ENCODE measurements around the gene PLBD1. TPM values are rescaled to one million over a fixed set of nuclear protein-coding genes. Genes with fewer than 3 reads are reported as not detected.

Gene PLBD1, protein sequence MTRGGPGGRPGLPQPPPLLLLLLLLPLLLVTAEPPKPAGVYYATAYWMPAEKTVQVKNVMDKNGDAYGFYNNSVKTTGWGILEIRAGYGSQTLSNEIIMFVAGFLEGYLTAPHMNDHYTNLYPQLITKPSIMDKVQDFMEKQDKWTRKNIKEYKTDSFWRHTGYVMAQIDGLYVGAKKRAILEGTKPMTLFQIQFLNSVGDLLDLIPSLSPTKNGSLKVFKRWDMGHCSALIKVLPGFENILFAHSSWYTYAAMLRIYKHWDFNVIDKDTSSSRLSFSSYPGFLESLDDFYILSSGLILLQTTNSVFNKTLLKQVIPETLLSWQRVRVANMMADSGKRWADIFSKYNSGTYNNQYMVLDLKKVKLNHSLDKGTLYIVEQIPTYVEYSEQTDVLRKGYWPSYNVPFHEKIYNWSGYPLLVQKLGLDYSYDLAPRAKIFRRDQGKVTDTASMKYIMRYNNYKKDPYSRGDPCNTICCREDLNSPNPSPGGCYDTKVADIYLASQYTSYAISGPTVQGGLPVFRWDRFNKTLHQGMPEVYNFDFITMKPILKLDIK
- total RNA-seq, result 10 to 100 TPM; 12.1 to 20.6 (median 19.8) TPM

GRCh38 chr12:14567351-14568162, at the start of gene PLBD1:
Gene PLBD1 (minus strand): TSS chr12:14567883. CDS start chr12:14567696, 187 bp downstream.
- Histone ChIP-seq H3K9me3 (no peaks in the 10 kb centered on the region), H3K36me3 (no peaks in the 10 kb centered on the region), H3K27me3 (no peaks in the 10 kb centered on the region), H3K27ac (peak within 1 kb of the TSS; percentile 72 to 82), H3K4me3 (peak within 1 kb of the TSS; percentile 62 to 84 (median 64)), H3K4me1 (no peaks in the 10 kb centered on the region)
- DNase-seq (ENCODE audit: low spot score in 2 of 2), result peak in 1 of 2 donors; percentile 62
- TF ChIP-seq POLR2AphosphoS5 (IDR thresholded peaks at IDR 0.05) (peak in 1 of 3 donors; percentile 6), POLR2A (IDR thresholded peaks at IDR 0.05) (no peak)
- intact Hi-C loops (cut with DNase I; ENCODE audit: low total_unique reads), result no loop called here

GRCh38 chr12:14614704-14615121, 47.0 kb upstream of the PLBD1 start:
- TF ChIP-seq POLR2AphosphoS5 (IDR thresholded peaks at IDR 0.05), result no peak
- peaks cover 0 to 11% of the 10 kb centered on the region in 2 donors for H3K9me3 ChIP-seq
- no peak for DNase-seq (ENCODE audit: low spot score in 2 of 2)
- no peak overlapping the region for H3K27ac ChIP-seq
- no peaks in the 10 kb centered on the region for H3K4me1 ChIP-seq
- H3K4me3 ChIP-seq, result no peak overlapping the region
- H3K27me3 ChIP-seq, result no peaks in the 10 kb centered on the region
- H3K36me3 ChIP-seq, result no peaks in the 10 kb centered on the region
- intact Hi-C loops (cut with DNase I; ENCODE audit: low total_unique reads), result no loop called here

DNA sequence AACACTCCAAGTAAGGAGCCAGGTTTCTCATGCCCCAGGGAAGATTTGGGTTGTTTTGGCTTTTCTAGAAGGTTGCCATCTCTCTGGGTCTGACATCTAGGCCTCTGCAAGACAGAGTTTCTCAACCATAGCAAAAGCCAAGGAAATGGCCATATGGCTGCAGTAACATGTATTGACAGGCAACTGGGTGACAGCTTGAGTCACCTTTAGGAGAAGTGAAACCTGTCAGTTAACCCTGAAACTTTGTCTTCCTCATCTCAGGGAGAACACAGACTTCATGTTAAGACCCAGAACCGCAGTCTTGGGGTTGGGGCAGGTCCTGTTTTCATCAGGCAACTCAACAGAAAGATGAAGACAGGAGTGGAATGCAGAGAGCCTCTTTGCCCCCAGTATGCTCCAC, 46.0 kb upstream of the PLBD1 start:
- Histone ChIP-seq H3K27ac (no peak overlapping the region), H3K27me3 (no peaks in the 10 kb centered on the region), H3K9me3 (peaks cover 0 to 13% of the 10 kb centered on the region in 2 donors), H3K36me3 (no peaks in the 10 kb centered on the region), H3K4me1 (no peaks in the 10 kb centered on the region), H3K4me3 (no peak overlapping the region)
- DNase-seq (ENCODE audit: low spot score in 2 of 2), result no peak
- no peak for TF ChIP-seq POLR2A (IDR thresholded peaks at IDR 0.05)
- TF ChIP-seq, protein P1, sequence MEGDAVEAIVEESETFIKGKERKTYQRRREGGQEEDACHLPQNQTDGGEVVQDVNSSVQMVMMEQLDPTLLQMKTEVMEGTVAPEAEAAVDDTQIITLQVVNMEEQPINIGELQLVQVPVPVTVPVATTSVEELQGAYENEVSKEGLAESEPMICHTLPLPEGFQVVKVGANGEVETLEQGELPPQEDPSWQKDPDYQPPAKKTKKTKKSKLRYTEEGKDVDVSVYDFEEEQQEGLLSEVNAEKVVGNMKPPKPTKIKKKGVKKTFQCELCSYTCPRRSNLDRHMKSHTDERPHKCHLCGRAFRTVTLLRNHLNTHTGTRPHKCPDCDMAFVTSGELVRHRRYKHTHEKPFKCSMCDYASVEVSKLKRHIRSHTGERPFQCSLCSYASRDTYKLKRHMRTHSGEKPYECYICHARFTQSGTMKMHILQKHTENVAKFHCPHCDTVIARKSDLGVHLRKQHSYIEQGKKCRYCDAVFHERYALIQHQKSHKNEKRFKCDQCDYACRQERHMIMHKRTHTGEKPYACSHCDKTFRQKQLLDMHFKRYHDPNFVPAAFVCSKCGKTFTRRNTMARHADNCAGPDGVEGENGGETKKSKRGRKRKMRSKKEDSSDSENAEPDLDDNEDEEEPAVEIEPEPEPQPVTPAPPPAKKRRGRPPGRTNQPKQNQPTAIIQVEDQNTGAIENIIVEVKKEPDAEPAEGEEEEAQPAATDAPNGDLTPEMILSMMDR (IDR thresholded peaks at IDR 0.05), result no peak
- no peak for TF ChIP-seq POLR2AphosphoS5 (IDR thresholded peaks at IDR 0.05)
- intact Hi-C loops (cut with DNase I; ENCODE audit: low total_unique reads), result no loop called here

- no peaks in the 10 kb centered on the region for H3K4me1 ChIP-seq
- no peaks in the 10 kb centered on the region for H3K27me3 ChIP-seq
- no peak overlapping the region for H3K4me3 ChIP-seq
- DNase-seq (ENCODE audit: low spot score in 2 of 2), result no peak
- H3K27ac ChIP-seq, result no peak overlapping the region
- no peak for TF ChIP-seq POLR2A (IDR thresholded peaks at IDR 0.05)
- TF ChIP-seq, protein P1 (IDR thresholded peaks at IDR 0.05), result no peak
- no peak for TF ChIP-seq POLR2AphosphoS5 (IDR thresholded peaks at IDR 0.05)
- peaks cover 0 to 19% of the 10 kb centered on the region in 2 donors for H3K9me3 ChIP-seq
- H3K36me3 ChIP-seq, result no peaks in the 10 kb centered on the region
- intact Hi-C loops (cut with DNase I; ENCODE audit: low total_unique reads), result no loop called here
These were observed 45.3 kb upstream of the PLBD1 start for GRCh38 chr12:14612898-14613445.

DNA sequence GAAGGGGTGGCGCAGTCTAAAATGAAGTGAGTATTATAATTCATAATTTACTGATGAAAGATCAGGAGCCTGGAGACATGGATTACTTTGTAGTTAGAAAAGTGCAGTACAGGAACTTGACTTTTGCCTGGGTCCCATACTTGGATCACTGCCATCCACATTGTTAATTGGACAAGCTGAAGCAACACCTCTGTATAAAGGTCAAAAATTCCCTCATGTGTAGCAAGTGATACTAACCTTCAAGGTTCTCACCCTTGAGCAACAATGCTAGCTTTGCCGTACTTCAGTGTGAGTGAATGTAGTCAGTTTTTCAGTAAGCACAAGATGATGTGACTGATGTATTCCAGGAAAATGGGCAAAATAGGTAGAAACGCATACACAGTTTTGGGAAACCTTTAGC, 44.6 kb upstream of the PLBD1 start:
- Histone ChIP-seq H3K4me1 (no peaks in the 10 kb centered on the region), H3K27ac (no peak overlapping the region), H3K36me3 (no peaks in the 10 kb centered on the region), H3K9me3 (peaks cover 0 to 23% of the 10 kb centered on the region in 2 donors), H3K4me3 (no peak overlapping the region), H3K27me3 (no peaks in the 10 kb centered on the region)
- no peak for DNase-seq (ENCODE audit: low spot score in 2 of 2)
- intact Hi-C loops (cut with DNase I; ENCODE audit: low total_unique reads), result no loop called here
- TF ChIP-seq, protein P1 (IDR thresholded peaks at IDR 0.05), result no peak
- TF ChIP-seq POLR2AphosphoS5 (IDR thresholded peaks at IDR 0.05), result no peak
- no peak for TF ChIP-seq POLR2A (IDR thresholded peaks at IDR 0.05)
